ENCODE measurements around the gene IPO9. TPM values are rescaled to one million over a fixed set of nuclear protein-coding genes. Genes with fewer than 3 reads are reported as not detected.

The IPO9 gene
- total and polyA plus RNA-seq, 2 experiments from 2014 or later, result 47.6 to 87.4 TPM

- H3K4me2 ChIP-seq, result no peak overlapping the region
- H3K4me1 ChIP-seq (ENCODE audit: insufficient read depth), result peaks cover 11% of the 10 kb centered on the region
- peaks cover 43% of the 10 kb centered on the region for H3K36me3 ChIP-seq (ENCODE audit: insufficient read depth)
- H4K20me1 ChIP-seq (replicated peaks; ENCODE audit: insufficient read depth), result peaks cover 55% of the 10 kb centered on the region
- H3K27me3 ChIP-seq (ENCODE audit: insufficient read depth), result no peaks in the 10 kb centered on the region
- H3K27ac ChIP-seq (ENCODE audit: low read depth), result no peak overlapping the region
- peaks cover 58% of the 10 kb centered on the region for H3K79me2 ChIP-seq (replicated peaks; ENCODE audit: insufficient read depth)
- Mint-ChIP-seq H3K36me3 (ENCODE audit: low read depth) (peaks cover 40% of the 10 kb centered on the region), H3K4me3 (no peak overlapping the region), H3K9me3 (no peaks in the 10 kb centered on the region), H3K27me3 (ENCODE audit: insufficient read depth, low read depth, poor library complexity) (no peaks in the 10 kb centered on the region), H3K27ac (no peak overlapping the region), H3K4me1 (peaks cover 11% of the 10 kb centered on the region)
- no peak for DNase-seq (ENCODE audit: low spot score)
- TF ChIP-seq POLR2AphosphoS5 (IDR thresholded peaks at IDR 0.05; ENCODE audit: low read depth), result no peak
- TF ChIP-seq EZH2phosphoT487 (IDR thresholded peaks at IDR 0.05; ENCODE audit: unreplicated experiment), result no peak
- TF ChIP-seq ZNF331 (CRISPR knock-in tag; IDR thresholded peaks at IDR 0.05; ENCODE audit: low read depth), result no peak
- TF ChIP-seq NANOG (IDR thresholded peaks at IDR 0.05; ENCODE audit: borderline replicate concordance), result no peak
- TF ChIP-seq EZH2 (IDR thresholded peaks at IDR 0.05; ENCODE audit: low read depth, unreplicated experiment), result no peak
- TF ChIP-seq, protein P1, sequence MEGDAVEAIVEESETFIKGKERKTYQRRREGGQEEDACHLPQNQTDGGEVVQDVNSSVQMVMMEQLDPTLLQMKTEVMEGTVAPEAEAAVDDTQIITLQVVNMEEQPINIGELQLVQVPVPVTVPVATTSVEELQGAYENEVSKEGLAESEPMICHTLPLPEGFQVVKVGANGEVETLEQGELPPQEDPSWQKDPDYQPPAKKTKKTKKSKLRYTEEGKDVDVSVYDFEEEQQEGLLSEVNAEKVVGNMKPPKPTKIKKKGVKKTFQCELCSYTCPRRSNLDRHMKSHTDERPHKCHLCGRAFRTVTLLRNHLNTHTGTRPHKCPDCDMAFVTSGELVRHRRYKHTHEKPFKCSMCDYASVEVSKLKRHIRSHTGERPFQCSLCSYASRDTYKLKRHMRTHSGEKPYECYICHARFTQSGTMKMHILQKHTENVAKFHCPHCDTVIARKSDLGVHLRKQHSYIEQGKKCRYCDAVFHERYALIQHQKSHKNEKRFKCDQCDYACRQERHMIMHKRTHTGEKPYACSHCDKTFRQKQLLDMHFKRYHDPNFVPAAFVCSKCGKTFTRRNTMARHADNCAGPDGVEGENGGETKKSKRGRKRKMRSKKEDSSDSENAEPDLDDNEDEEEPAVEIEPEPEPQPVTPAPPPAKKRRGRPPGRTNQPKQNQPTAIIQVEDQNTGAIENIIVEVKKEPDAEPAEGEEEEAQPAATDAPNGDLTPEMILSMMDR (conservative IDR thresholded peaks at IDR 0.05; ENCODE audit: low read depth in 2 of 2), result no peak
- no peak for TF ChIP-seq CREB1 (CRISPR knock-in tag; IDR thresholded peaks at IDR 0.05; ENCODE audit: low read depth)
- no peak for TF ChIP-seq ZNF114 (CRISPR knock-in tag; IDR thresholded peaks at IDR 0.05)
- TF ChIP-seq, protein P2, sequence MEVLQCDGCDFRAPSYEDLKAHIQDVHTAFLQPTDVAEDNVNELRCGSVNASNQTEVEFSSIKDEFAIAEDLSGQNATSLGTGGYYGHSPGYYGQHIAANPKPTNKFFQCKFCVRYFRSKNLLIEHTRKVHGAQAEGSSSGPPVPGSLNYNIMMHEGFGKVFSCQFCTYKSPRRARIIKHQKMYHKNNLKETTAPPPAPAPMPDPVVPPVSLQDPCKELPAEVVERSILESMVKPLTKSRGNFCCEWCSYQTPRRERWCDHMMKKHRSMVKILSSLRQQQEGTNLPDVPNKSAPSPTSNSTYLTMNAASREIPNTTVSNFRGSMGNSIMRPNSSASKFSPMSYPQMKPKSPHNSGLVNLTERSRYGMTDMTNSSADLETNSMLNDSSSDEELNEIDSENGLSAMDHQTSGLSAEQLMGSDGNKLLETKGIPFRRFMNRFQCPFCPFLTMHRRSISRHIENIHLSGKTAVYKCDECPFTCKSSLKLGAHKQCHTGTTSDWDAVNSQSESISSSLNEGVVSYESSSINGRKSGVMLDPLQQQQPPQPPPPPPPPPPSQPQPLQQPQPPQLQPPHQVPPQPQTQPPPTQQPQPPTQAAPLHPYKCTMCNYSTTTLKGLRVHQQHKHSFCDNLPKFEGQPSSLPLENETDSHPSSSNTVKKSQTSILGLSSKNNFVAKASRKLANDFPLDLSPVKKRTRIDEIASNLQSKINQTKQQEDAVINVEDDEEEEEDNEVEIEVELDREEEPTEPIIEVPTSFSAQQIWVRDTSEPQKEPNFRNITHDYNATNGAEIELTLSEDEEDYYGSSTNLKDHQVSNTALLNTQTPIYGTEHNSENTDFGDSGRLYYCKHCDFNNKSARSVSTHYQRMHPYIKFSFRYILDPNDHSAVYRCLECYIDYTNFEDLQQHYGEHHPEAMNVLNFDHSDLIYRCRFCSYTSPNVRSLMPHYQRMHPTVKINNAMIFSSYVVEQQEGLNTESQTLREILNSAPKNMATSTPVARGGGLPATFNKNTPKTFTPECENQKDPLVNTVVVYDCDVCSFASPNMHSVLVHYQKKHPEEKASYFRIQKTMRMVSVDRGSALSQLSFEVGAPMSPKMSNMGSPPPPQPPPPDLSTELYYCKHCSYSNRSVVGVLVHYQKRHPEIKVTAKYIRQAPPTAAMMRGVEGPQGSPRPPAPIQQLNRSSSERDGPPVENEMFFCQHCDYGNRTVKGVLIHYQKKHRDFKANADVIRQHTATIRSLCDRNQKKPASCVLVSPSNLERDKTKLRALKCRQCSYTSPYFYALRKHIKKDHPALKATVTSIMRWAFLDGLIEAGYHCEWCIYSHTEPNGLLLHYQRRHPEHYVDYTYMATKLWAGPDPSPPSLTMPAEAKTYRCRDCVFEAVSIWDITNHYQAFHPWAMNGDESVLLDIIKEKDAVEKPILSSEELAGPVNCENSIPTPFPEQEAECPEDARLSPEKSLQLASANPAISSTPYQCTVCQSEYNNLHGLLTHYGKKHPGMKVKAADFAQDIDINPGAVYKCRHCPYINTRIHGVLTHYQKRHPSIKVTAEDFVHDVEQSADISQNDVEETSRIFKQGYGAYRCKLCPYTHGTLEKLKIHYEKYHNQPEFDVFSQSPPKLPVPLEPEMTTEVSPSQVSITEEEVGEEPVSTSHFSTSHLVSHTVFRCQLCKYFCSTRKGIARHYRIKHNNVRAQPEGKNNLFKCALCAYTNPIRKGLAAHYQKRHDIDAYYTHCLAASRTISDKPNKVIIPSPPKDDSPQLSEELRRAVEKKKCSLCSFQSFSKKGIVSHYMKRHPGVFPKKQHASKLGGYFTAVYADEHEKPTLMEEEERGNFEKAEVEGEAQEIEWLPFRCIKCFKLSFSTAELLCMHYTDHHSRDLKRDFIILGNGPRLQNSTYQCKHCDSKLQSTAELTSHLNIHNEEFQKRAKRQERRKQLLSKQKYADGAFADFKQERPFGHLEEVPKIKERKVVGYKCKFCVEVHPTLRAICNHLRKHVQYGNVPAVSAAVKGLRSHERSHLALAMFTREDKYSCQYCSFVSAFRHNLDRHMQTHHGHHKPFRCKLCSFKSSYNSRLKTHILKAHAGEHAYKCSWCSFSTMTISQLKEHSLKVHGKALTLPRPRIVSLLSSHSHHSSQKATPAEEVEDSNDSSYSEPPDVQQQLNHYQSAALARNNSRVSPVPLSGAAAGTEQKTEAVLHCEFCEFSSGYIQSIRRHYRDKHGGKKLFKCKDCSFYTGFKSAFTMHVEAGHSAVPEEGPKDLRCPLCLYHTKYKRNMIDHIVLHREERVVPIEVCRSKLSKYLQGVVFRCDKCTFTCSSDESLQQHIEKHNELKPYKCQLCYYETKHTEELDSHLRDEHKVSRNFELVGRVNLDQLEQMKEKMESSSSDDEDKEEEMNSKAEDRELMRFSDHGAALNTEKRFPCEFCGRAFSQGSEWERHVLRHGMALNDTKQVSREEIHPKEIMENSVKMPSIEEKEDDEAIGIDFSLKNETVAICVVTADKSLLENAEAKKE (CRISPR knock-in tag; IDR thresholded peaks at IDR 0.05), result no peak
- TF ChIP-seq JUNB (IDR thresholded peaks at IDR 0.05; ENCODE audit: unreplicated experiment), result no peak
- TF ChIP-seq STAT1 (IDR thresholded peaks at IDR 0.05; ENCODE audit: unreplicated experiment), result no peak
- TF ChIP-seq ETS1 (IDR thresholded peaks at IDR 0.05), result no peak
- no peak for TF ChIP-seq REST (IDR thresholded peaks at IDR 0.05; ENCODE audit: unreplicated experiment)
- no peaks in the 10 kb centered on the region for H3F3A ChIP-seq (replicated peaks; ENCODE audit: low read depth)
- no peaks in the 10 kb centered on the region for H3K9me2 ChIP-seq (ENCODE audit: insufficient read depth)
- no peak overlapping the region for H2AFZ ChIP-seq
- ATAC-seq, result no peak
- H3K4me3 ChIP-seq, result no peak overlapping the region
These were observed 18.2 kb downstream of the IPO9 start for GRCh38 chr1:201847150-201847549.

Data from GM23338 (cell line).